WTC11 (cell line): ENCODE data around the gene IQCE. TPM values are rescaled to one million over a fixed set of nuclear protein-coding genes. Genes with fewer than 3 reads are reported as not detected.

Source experiments
- ATAC-seq: fragments of 200-7000 bp; cut with Tn5 transposase; 2 replicates; pipeline ENCODE4 v1.10.0; 2021; ENCODE audit warnings: mild to moderate bottlenecking, moderate library complexity
- CTCF ChIA-PET: fragments of 300-600 bp; sonication (Branson Sonifier 250); formaldehyde crosslinking; loops from one replicate; lab custom pipeline; 2021; ENCODE audit warnings: antibody characterized with exemption; lab: Charles Lee
- POLR2A ChIA-PET: fragments of 350-600 bp; sonication (Branson Sonifier 250); formaldehyde crosslinking; loops from one replicate; lab custom pipeline; 2021; ENCODE audit warnings: antibody characterized with exemption; lab: Charles Lee
- DNase-seq: peaks from one replicate; pipeline ENCODE4 v3.0.0; 2021; ENCODE audit warnings: low spot score
- H3K27ac Mint-ChIP-seq: 2 replicates; pipeline ENCODE4 v1.8.0; 2021; ENCODE audit warnings: mixed read lengths
- H3K27me3 Mint-ChIP-seq: 2 replicates; pipeline ENCODE4 v1.8.0; 2021; ENCODE audit warnings: low read depth, mild to moderate bottlenecking, moderate library complexity, mixed read lengths
- H3K36me3 Mint-ChIP-seq: 2 replicates; pipeline ENCODE4 v1.8.0; 2021; ENCODE audit warnings: mixed read lengths
- H3K4me1 Mint-ChIP-seq: 2 replicates; pipeline ENCODE4 v1.8.0; 2022; ENCODE audit warnings: mixed read lengths
- H3K4me3 Mint-ChIP-seq: 2 replicates; pipeline ENCODE4 v1.8.0; 2021; ENCODE audit warnings: mild to moderate bottlenecking, moderate library complexity, mixed read lengths
- H3K9me3 Mint-ChIP-seq: 2 replicates; pipeline ENCODE4 v1.8.0; 2021; ENCODE audit warnings: mixed read lengths
- ARID4B ChIP-seq: sonication (generic); formaldehyde crosslinking; IDR thresholded peaks from 2 replicates; pipeline ENCODE4 v1.8.0; 2023; ENCODE audit warnings: missing genetic modification reagents, mild to moderate bottlenecking, borderline replicate concordance
- ATF2 ChIP-seq: sonication (generic); formaldehyde crosslinking; IDR thresholded peaks from 2 replicates; pipeline ENCODE4 v1.8.1; 2022; ENCODE audit warnings: low read depth, missing genetic modification reagents, borderline replicate concordance
- ATF6 ChIP-seq: sonication (generic); formaldehyde crosslinking; IDR thresholded peaks from 2 replicates; pipeline ENCODE4 v1.8.1; 2023; ENCODE audit warnings: mild to moderate bottlenecking, missing genetic modification reagents
- CREM ChIP-seq: sonication (generic); formaldehyde crosslinking; IDR thresholded peaks from 2 replicates; pipeline ENCODE4 v1.8.1; 2022; ENCODE audit warnings: mild to moderate bottlenecking, missing genetic modification reagents, moderate library complexity
- ESRRA ChIP-seq: sonication (generic); formaldehyde crosslinking; IDR thresholded peaks from 2 replicates; pipeline ENCODE4 v1.8.1; 2022; ENCODE audit warnings: mild to moderate bottlenecking, missing genetic modification reagents, borderline replicate concordance
- JAZF1 ChIP-seq: fragments of 250-450 bp; sonication (Bioruptor Pico); IDR thresholded peaks from 2 replicates; pipeline ENCODE4 v1.9.0; 2021; ENCODE audit warnings: moderate library complexity, mild to moderate bottlenecking, inconsistent platforms
- JUN ChIP-seq: sonication (generic); formaldehyde crosslinking; IDR thresholded peaks from 2 replicates; pipeline ENCODE4 v1.8.0; 2023; ENCODE audit warnings: mild to moderate bottlenecking, missing genetic modification reagents
- KAT7 ChIP-seq: sonication (generic); formaldehyde crosslinking; IDR thresholded peaks from 2 replicates; pipeline ENCODE4 v1.8.1; 2023; ENCODE audit warnings: missing genetic modification reagents, mild to moderate bottlenecking, borderline replicate concordance
- MLX ChIP-seq: sonication (generic); formaldehyde crosslinking; IDR thresholded peaks from 2 replicates; pipeline ENCODE4 v1.8.1; 2023; ENCODE audit warnings: mild to moderate bottlenecking, missing genetic modification reagents, moderate library complexity
- MXD4 ChIP-seq: fragments of 250-450 bp; sonication (Bioruptor Pico); IDR thresholded peaks from 2 replicates; pipeline ENCODE4 v1.8.0; 2021; ENCODE audit warnings: mild to moderate bottlenecking, moderate library complexity, borderline replicate concordance
- NFATC4 ChIP-seq: fragments of 250-450 bp; sonication (Bioruptor Pico); IDR thresholded peaks from 2 replicates; pipeline ENCODE4 v1.9.0; 2021; ENCODE audit warnings: mild to moderate bottlenecking
- NFYB ChIP-seq: sonication (generic); formaldehyde crosslinking; conservative IDR thresholded peaks from 2 replicates; pipeline ENCODE4 v1.8.0; 2022; ENCODE audit warnings: low read depth, missing genetic modification reagents
- PREB ChIP-seq: sonication (generic); formaldehyde crosslinking; IDR thresholded peaks from 2 replicates; pipeline ENCODE4 v1.8.1; 2022; ENCODE audit warnings: mild to moderate bottlenecking, missing genetic modification reagents, moderate library complexity, borderline replicate concordance
- PRRX2 ChIP-seq: fragments of 250-450 bp; sonication (Bioruptor Pico); IDR thresholded peaks from 2 replicates; pipeline ENCODE4 v1.8.0; 2021; ENCODE audit warnings: mild to moderate bottlenecking
- SMAD4 ChIP-seq: sonication (generic); formaldehyde crosslinking; IDR thresholded peaks from 2 replicates; pipeline ENCODE4 v1.8.0; 2022; ENCODE audit warnings: mild to moderate bottlenecking, missing genetic modification reagents
- SOX15 ChIP-seq: fragments of 250-450 bp; sonication (Bioruptor Pico); IDR thresholded peaks from 2 replicates; pipeline ENCODE4 v1.9.0; 2021; ENCODE audit warnings: mild to moderate bottlenecking
- USF1 ChIP-seq: sonication (generic); formaldehyde crosslinking; IDR thresholded peaks from 2 replicates; pipeline ENCODE4 v1.8.0; 2022; ENCODE audit warnings: mild to moderate bottlenecking, missing genetic modification reagents
- USF2 ChIP-seq: sonication (generic); formaldehyde crosslinking; IDR thresholded peaks from 2 replicates; pipeline ENCODE4 v1.8.1; 2023; ENCODE audit warnings: mild to moderate bottlenecking, missing genetic modification reagents, moderate library complexity
- total RNA-seq: library from RNA; stranded (reverse); gene quantifications from 3 replicates; pipeline ENCODE4 v1.2.3, GENCODE V29; 2021

Gene IQCE
- total RNA-seq, 1 experiment from 2014 or later, result 4.4 TPM

GRCh38 chr7:2650451-2650850, 91.7 kb downstream of the IQCE start:
- TF ChIP-seq SOX15 (CRISPR knock-in tag), result no peak
- no peak for TF ChIP-seq USF2 (CRISPR knock-in tag)
- TF ChIP-seq PRRX2 (CRISPR knock-in tag), result no peak
- no peak for TF ChIP-seq ATF2
- TF ChIP-seq CREM (CRISPR knock-in tag), result no peak
- no peak for TF ChIP-seq MLX (CRISPR knock-in tag)
- TF ChIP-seq SMAD4 (CRISPR knock-in tag), result no peak
- no peak for TF ChIP-seq NFATC4 (CRISPR knock-in tag)
- no peak for TF ChIP-seq ATF6 (CRISPR knock-in tag)
- TF ChIP-seq USF1 (CRISPR knock-in tag), result no peak
- TF ChIP-seq KAT7 (CRISPR knock-in tag), result no peak
- TF ChIP-seq JAZF1, result no peak
- no peak for TF ChIP-seq JUN (CRISPR knock-in tag)
- TF ChIP-seq ESRRA (CRISPR knock-in tag), result no peak
- TF ChIP-seq MXD4, result no peak
- TF ChIP-seq PREB, result no peak
- no peak for TF ChIP-seq ARID4B (CRISPR knock-in tag)
- no peak for TF ChIP-seq NFYB (CRISPR knock-in tag)
- H3K27ac Mint-ChIP-seq, result peak overlapping the region; percentile 78
- no peaks in the 10 kb centered on the region for H3K9me3 Mint-ChIP-seq
- peaks cover 19% of the 10 kb centered on the region for H3K36me3 Mint-ChIP-seq
- no peak for DNase-seq
- CTCF ChIA-PET, result interaction anchor here (0.9 to 2.2 kb wide), 5 partner anchors 11 to 83 kb away, joined by 3 to 16 read pairs (median 5); no protein-coding TSS in a partner anchor
- POLR2A ChIA-PET, result no interaction called here
- H3K4me3 Mint-ChIP-seq, result no peak overlapping the region
- H3K4me1 Mint-ChIP-seq, result peaks cover 7% of the 10 kb centered on the region
- no peaks in the 10 kb centered on the region for H3K27me3 Mint-ChIP-seq
- no peak for ATAC-seq
